Astrocyte (in vitro differentiated cells and primary cell): ENCODE results near the gene ATL1. TPM values are rescaled to one million over a fixed set of nuclear protein-coding genes. Genes with fewer than 3 reads are reported as not detected.

Experiments used
- DNase-seq: peaks from one replicate; pipeline ENCODE4 v3.0.0-alpha.2; 2010; ENCODE audit warnings: low read depth
- FAIRE-seq: peaks from 2 replicates; lab custom pipeline; 2011; peaks lifted over from hg19 to GRCh38; lab: Jason Lieb, UNC
- H2AFZ ChIP-seq: 2 replicates; pipeline ENCODE4 v1.6.0; 2012; ENCODE audit warnings: low read depth, low read length, inconsistent platforms
- H3K27ac ChIP-seq: 2 replicates; pipeline ENCODE4 v1.5.1; 2011; ENCODE audit warnings: low read depth, low read length, inconsistent platforms
- H3K27me3 ChIP-seq: 2 replicates; pipeline ENCODE4 v1.6.0; 2011; ENCODE audit warnings: low read length, inconsistent platforms; ENCODE audit not compliant: insufficient read depth
- H3K36me3 ChIP-seq: 2 replicates; pipeline ENCODE4 v1.5.1; 2011; ENCODE audit warnings: low read length, inconsistent platforms; ENCODE audit not compliant: insufficient read depth
- H3K4me1 ChIP-seq: 2 replicates; pipeline ENCODE4 v1.5.1; 2011; ENCODE audit warnings: low read length, inconsistent platforms; ENCODE audit not compliant: insufficient read depth
- H3K4me2 ChIP-seq: 2 replicates; pipeline ENCODE4 v1.6.0; 2012; ENCODE audit warnings: low read length, inconsistent platforms
- H3K4me3 ChIP-seq: 2 replicates; pipeline ENCODE4 v1.5.1; 2011; ENCODE audit warnings: low read depth, mild to moderate bottlenecking, low read length, inconsistent platforms; ENCODE audit not compliant: insufficient read depth
- H3K79me2 ChIP-seq: 2 replicates; pipeline ENCODE4 v1.6.0; 2012; ENCODE audit warnings: mild to moderate bottlenecking, low read length, inconsistent platforms; ENCODE audit not compliant: insufficient read depth
- H3K9ac ChIP-seq: 2 replicates; pipeline ENCODE4 v1.6.0; 2012; ENCODE audit warnings: mild to moderate bottlenecking, low read length, inconsistent platforms
- H3K9me3 ChIP-seq: 2 replicates; pipeline ENCODE4 v1.5.1; 2012; ENCODE audit warnings: low read depth, mild to moderate bottlenecking, low read length, inconsistent platforms; ENCODE audit not compliant: insufficient read depth
- H4K20me1 ChIP-seq: 2 replicates; pipeline ENCODE4 v1.6.0; 2012; ENCODE audit warnings: low read length, inconsistent platforms; ENCODE audit not compliant: insufficient read depth
- H3K27ac Mint-ChIP-seq: one replicate; pipeline ENCODE4 v1.8.0; 2021; ENCODE audit warnings: mild to moderate bottlenecking, mixed read lengths; ENCODE audit not compliant: unreplicated experiment
- H3K27me3 Mint-ChIP-seq: one replicate; pipeline ENCODE4 v1.8.0; 2021; ENCODE audit warnings: low read depth, mixed read lengths; ENCODE audit not compliant: unreplicated experiment
- H3K36me3 Mint-ChIP-seq: one replicate; pipeline ENCODE4 v1.8.0; 2021; ENCODE audit warnings: low read depth, mixed read lengths; ENCODE audit not compliant: unreplicated experiment
- H3K4me1 Mint-ChIP-seq: one replicate; pipeline ENCODE4 v1.8.0; 2021; ENCODE audit warnings: low read depth, mixed read lengths; ENCODE audit not compliant: unreplicated experiment
- H3K4me3 Mint-ChIP-seq: one replicate; pipeline ENCODE4 v1.8.0; 2021; ENCODE audit warnings: mild to moderate bottlenecking, moderate library complexity, mixed read lengths; ENCODE audit not compliant: unreplicated experiment
- H3K9me3 Mint-ChIP-seq: one replicate; pipeline ENCODE4 v1.8.0; 2021; ENCODE audit warnings: mild to moderate bottlenecking, mixed read lengths; ENCODE audit not compliant: unreplicated experiment
- EZH2 ChIP-seq: IDR thresholded peaks from 2 replicates; pipeline ENCODE4 v1.6.1; 2012; ENCODE audit warnings: mild to moderate bottlenecking, low read length, inconsistent platforms; ENCODE audit not compliant: insufficient read depth
- total RNA-seq: library from RNA; stranded (reverse); gene quantifications from 2 replicates; pipeline ENCODE4 v1.2.1, GENCODE V29; 2021
- TF ChIP-seq, protein P1 (sequence below): IDR thresholded peaks from 2 replicates; pipeline ENCODE4 v1.5.1; 2011; ENCODE audit warnings: low read depth, mild to moderate bottlenecking, inconsistent platforms, low read length, moderate library complexity; ENCODE audit not compliant: insufficient read depth

ATL1 gene
- total RNA-seq, 1 donor from 2014 or later = 15.8 TPM

DNA sequence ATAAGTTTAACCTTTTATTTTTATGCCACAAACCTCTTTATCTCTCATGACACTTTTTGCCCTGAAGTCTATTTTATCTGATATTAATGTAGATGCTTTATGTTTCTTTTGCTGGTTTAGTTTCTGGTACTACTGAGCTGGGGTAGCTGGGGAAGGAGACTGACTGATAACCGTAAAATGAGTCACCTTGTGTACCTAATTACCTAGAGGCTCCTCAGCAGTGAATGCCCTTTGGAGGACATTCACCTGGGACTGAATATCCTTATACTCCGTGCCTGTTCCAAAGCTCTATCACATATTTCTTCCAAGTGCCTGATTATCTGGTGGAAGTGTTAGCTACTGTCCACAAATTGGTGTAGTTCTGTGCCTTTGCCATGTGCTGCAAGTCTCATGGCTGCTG is 13.9 kb downstream of the ATL1 start:
- no peaks in the 10 kb centered on the region for H3K79me2 ChIP-seq
- Mint-ChIP-seq H3K27me3 (no peaks in the 10 kb centered on the region), H3K36me3 (peaks cover 3% of the 10 kb centered on the region)

DNA sequence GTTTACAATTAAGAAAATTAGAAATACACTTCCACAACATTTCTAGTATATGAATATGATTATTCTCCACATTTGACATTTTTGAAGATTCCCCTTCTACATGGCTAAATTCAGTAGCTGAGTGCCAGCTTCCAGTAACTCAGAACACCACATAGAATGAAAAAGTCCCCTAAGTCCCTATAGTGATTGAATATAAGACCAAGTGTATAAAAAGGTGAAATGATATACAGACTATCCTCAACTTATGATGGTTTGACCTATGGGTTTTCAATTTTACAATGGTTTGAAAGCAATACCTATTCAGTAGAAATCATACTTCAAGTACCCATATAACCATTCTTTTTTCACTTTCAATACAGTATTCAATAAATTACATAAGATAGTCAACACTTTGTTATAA is 15.8 kb downstream of the ATL1 start:
- no peak overlapping the region for H3K4me3 Mint-ChIP-seq

More for the DNA sequence above, 13.9 kb downstream of the ATL1 start:
- Mint-ChIP-seq H3K4me3 (no peak overlapping the region), H3K4me1 (peaks cover 3% of the 10 kb centered on the region), H3K9me3 (peaks cover 13% of the 10 kb centered on the region), H3K27ac (no peak overlapping the region)
- H3K4me1 ChIP-seq = no peaks in the 10 kb centered on the region
- no peak overlapping the region for H3K4me2 ChIP-seq
- no peaks in the 10 kb centered on the region for H3K27me3 ChIP-seq
- H3K9me3 ChIP-seq = peaks cover 4% of the 10 kb centered on the region
- H3K4me3 ChIP-seq = no peak overlapping the region
- H4K20me1 ChIP-seq = no peaks in the 10 kb centered on the region
- no peak overlapping the region for H3K9ac ChIP-seq
- TF ChIP-seq, protein P1, sequence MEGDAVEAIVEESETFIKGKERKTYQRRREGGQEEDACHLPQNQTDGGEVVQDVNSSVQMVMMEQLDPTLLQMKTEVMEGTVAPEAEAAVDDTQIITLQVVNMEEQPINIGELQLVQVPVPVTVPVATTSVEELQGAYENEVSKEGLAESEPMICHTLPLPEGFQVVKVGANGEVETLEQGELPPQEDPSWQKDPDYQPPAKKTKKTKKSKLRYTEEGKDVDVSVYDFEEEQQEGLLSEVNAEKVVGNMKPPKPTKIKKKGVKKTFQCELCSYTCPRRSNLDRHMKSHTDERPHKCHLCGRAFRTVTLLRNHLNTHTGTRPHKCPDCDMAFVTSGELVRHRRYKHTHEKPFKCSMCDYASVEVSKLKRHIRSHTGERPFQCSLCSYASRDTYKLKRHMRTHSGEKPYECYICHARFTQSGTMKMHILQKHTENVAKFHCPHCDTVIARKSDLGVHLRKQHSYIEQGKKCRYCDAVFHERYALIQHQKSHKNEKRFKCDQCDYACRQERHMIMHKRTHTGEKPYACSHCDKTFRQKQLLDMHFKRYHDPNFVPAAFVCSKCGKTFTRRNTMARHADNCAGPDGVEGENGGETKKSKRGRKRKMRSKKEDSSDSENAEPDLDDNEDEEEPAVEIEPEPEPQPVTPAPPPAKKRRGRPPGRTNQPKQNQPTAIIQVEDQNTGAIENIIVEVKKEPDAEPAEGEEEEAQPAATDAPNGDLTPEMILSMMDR = no peak
- TF ChIP-seq EZH2 = no peak
- no peak overlapping the region for H3K27ac ChIP-seq
- DNase-seq (no peak), FAIRE-seq (no peak)
- H2AFZ ChIP-seq = no peak overlapping the region
- no peaks in the 10 kb centered on the region for H3K36me3 ChIP-seq

DNA sequence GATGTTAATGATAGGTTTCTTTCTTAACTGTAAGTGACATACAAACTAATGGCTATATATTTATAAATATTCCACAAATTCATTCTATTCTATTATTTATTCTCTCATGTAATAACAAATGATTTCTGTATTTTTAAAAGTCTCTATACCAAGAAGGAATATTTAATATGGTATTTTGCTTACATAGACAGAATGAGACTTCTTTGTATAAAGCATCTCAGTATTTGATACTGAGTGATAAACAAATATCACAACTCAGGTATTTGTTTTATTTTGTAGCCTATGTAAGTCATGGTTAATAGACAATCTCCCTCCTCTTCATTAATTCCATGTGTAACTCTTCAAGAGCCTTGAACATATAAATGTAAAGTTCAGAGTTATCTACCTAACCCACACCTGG is 18.0 kb downstream of the ATL1 start:
- no peaks in the 10 kb centered on the region for H4K20me1 ChIP-seq
- H3K4me3 ChIP-seq = no peak overlapping the region
- no peaks in the 10 kb centered on the region for H3K27me3 Mint-ChIP-seq
- DNase-seq (no peak), FAIRE-seq (no peak)
- no peak overlapping the region for H2AFZ ChIP-seq
- no peak overlapping the region for H3K27ac Mint-ChIP-seq
- no peak overlapping the region for H3K9ac ChIP-seq
- no peaks in the 10 kb centered on the region for H3K36me3 Mint-ChIP-seq
- no peak overlapping the region for H3K4me3 Mint-ChIP-seq
- H3K27me3 ChIP-seq = no peaks in the 10 kb centered on the region
- no peak for TF ChIP-seq EZH2
- TF ChIP-seq, protein P1 = no peak
- no peak overlapping the region for H3K27ac ChIP-seq
- no peaks in the 10 kb centered on the region for H3K9me3 Mint-ChIP-seq
- H3K4me2 ChIP-seq = no peak overlapping the region
- no peaks in the 10 kb centered on the region for H3K4me1 ChIP-seq
- H3K79me2 ChIP-seq = no peaks in the 10 kb centered on the region
- no peaks in the 10 kb centered on the region for H3K36me3 ChIP-seq
- H3K9me3 ChIP-seq = no peaks in the 10 kb centered on the region
- H3K4me1 Mint-ChIP-seq = peaks cover 3% of the 10 kb centered on the region

More for the DNA sequence above, 15.8 kb downstream of the ATL1 start:
- DNase-seq (no peak), FAIRE-seq (no peak)
- Histone ChIP-seq H3K27ac (no peak overlapping the region), H3K9ac (no peak overlapping the region), H3K4me3 (no peak overlapping the region), H3K36me3 (no peaks in the 10 kb centered on the region), H4K20me1 (no peaks in the 10 kb centered on the region), H3K4me2 (no peak overlapping the region), H2AFZ (no peak overlapping the region), H3K9me3 (peaks cover 2% of the 10 kb centered on the region), H3K79me2 (no peaks in the 10 kb centered on the region), H3K27me3 (no peaks in the 10 kb centered on the region), H3K4me1 (no peaks in the 10 kb centered on the region)
- H3K36me3 Mint-ChIP-seq = no peaks in the 10 kb centered on the region
- TF ChIP-seq EZH2 = no peak
- TF ChIP-seq, protein P1 = no peak
- H3K27ac Mint-ChIP-seq = no peak overlapping the region
- no peaks in the 10 kb centered on the region for H3K27me3 Mint-ChIP-seq
- peaks cover 3% of the 10 kb centered on the region for H3K4me1 Mint-ChIP-seq
- peaks cover 4% of the 10 kb centered on the region for H3K9me3 Mint-ChIP-seq
